Upper lobe of left lung (tissue), 4 donors: ENCODE data around the gene HMBS.

Experiments
- EP300 ChIP-seq, 4 donors: sonication (generic); formaldehyde crosslinking; IDR thresholded peaks; one replicate each; pipeline ENCODE4 v1.5.1; 2017; ENCODE audit warnings: antibody characterized with exemption in 4 of 4, control low read depth in 2 of 4
- POLR2A ChIP-seq, 4 donors: fragments of 450-650 bp; IDR thresholded peaks; one replicate each; pipeline ENCODE4 v1.5.1; 2016 to 2017; ENCODE audit warnings: antibody characterized with exemption in 4 of 4, mild to moderate bottlenecking in 2 of 4
- POLR2AphosphoS5 ChIP-seq, 2 donors: sonication (generic); formaldehyde crosslinking; IDR thresholded peaks; one replicate each; pipeline ENCODE4 v1.5.1; 2017; ENCODE audit warnings: antibody characterized with exemption in 2 of 2
- TF ChIP-seq, protein P1 (sequence below), 6 experiments: fragments of 450-650 bp in 4 of 6; fragments of 200-600 bp in 2 of 6; sonication (generic) in 2 of 6; IDR thresholded peaks; one replicate each; pipeline ENCODE4 v1.5.1; 2016 to 2019; ENCODE audit warnings: antibody characterized with exemption in 6 of 6

DNA sequence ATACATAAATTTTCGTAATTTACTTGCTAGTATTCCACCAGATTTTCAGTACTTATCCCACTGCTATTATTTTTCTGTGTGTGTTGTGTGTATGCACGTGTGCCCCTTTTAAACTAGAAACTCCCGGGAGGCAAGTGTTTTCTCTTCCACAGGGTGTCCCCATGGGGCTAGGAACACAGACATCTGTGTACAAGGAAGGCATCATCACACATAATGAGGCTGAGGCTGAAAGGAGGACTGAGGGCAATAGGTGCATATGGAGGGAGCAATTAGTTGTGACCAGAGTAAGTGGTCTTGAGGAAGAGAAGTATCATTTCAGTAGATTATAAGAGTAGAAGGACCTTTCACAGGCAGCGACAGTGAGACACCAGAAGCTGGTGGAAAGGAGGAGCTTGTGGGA lies 19.1 kb downstream of the HMBS start:
- TF ChIP-seq POLR2A (IDR thresholded peaks at IDR 0.05) (no peak), EP300 (IDR thresholded peaks at IDR 0.05) (no peak), POLR2AphosphoS5 (IDR thresholded peaks at IDR 0.05) (no peak)
- TF ChIP-seq, protein P1, sequence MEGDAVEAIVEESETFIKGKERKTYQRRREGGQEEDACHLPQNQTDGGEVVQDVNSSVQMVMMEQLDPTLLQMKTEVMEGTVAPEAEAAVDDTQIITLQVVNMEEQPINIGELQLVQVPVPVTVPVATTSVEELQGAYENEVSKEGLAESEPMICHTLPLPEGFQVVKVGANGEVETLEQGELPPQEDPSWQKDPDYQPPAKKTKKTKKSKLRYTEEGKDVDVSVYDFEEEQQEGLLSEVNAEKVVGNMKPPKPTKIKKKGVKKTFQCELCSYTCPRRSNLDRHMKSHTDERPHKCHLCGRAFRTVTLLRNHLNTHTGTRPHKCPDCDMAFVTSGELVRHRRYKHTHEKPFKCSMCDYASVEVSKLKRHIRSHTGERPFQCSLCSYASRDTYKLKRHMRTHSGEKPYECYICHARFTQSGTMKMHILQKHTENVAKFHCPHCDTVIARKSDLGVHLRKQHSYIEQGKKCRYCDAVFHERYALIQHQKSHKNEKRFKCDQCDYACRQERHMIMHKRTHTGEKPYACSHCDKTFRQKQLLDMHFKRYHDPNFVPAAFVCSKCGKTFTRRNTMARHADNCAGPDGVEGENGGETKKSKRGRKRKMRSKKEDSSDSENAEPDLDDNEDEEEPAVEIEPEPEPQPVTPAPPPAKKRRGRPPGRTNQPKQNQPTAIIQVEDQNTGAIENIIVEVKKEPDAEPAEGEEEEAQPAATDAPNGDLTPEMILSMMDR (IDR thresholded peaks at IDR 0.05): no peak
